Esophagus muscularis mucosa (tissue), 4 donors: ENCODE data around the gene ZNF576.

Experiments used
- CTCF ChIP-seq, 3 experiments: fragments of 200-600 bp in 2 of 3; fragments of 450-650 bp in 1 of 3; sonication (generic) in 2 of 3; IDR thresholded peaks; one replicate each; pipeline ENCODE4 v1.5.1; 2017 to 2019; ENCODE audit warnings: antibody characterized with exemption in 3 of 3, mild to moderate bottlenecking in 2 of 3, moderate library complexity in 1 of 3
- EP300 ChIP-seq: sonication (generic); formaldehyde crosslinking; IDR thresholded peaks from one replicate; pipeline ENCODE4 v1.6.1; 2017; ENCODE audit warnings: antibody characterized with exemption
- POLR2A ChIP-seq: fragments of 450-650 bp; IDR thresholded peaks from one replicate; pipeline ENCODE4 v1.6.1; 2017; ENCODE audit warnings: antibody characterized with exemption, moderate library complexity, mild to moderate bottlenecking, low read depth

GRCh38 chr19:43643326-43643725, 46.9 kb downstream of the ZNF576 start:
- TF ChIP-seq CTCF (IDR thresholded peaks at IDR 0.05) (no peak), POLR2A (no peak), EP300 (no peak)
